ENCODE results near the gene MAP3K8.

GRCh38 chr10:30396698-30397097 is 37.3 kb upstream of the MAP3K8 start:
- TF ChIP-seq CTCF (IDR thresholded peaks at IDR 0.05; ENCODE audit: poor library complexity, severe bottlenecking) (no peak), EP300 (conservative IDR thresholded peaks at IDR 0.05; ENCODE audit: poor library complexity, severe bottlenecking) (no peak), MXI1 (conservative IDR thresholded peaks at IDR 0.05; ENCODE audit: poor library complexity, severe bottlenecking) (no peak), REST (IDR thresholded peaks at IDR 0.05; ENCODE audit: borderline replicate concordance) (no peak), POLR2AphosphoS5 (IDR thresholded peaks at IDR 0.05) (no peak), EZH2 (IDR thresholded peaks at IDR 0.05; ENCODE audit: borderline replicate concordance, insufficient read depth, low read length, poor library complexity, severe bottlenecking) (no peak), SMC3 (conservative IDR thresholded peaks at IDR 0.05; ENCODE audit: poor library complexity) (no peak), RAD21 (conservative IDR thresholded peaks at IDR 0.05) (no peak)
